ENCODE measurements around the gene STK10.

Gene STK10

GRCh38 chr5:172188893-172189692 is 1.1 kb upstream of the STK10 start:
- no peak for DNase-seq

DNA sequence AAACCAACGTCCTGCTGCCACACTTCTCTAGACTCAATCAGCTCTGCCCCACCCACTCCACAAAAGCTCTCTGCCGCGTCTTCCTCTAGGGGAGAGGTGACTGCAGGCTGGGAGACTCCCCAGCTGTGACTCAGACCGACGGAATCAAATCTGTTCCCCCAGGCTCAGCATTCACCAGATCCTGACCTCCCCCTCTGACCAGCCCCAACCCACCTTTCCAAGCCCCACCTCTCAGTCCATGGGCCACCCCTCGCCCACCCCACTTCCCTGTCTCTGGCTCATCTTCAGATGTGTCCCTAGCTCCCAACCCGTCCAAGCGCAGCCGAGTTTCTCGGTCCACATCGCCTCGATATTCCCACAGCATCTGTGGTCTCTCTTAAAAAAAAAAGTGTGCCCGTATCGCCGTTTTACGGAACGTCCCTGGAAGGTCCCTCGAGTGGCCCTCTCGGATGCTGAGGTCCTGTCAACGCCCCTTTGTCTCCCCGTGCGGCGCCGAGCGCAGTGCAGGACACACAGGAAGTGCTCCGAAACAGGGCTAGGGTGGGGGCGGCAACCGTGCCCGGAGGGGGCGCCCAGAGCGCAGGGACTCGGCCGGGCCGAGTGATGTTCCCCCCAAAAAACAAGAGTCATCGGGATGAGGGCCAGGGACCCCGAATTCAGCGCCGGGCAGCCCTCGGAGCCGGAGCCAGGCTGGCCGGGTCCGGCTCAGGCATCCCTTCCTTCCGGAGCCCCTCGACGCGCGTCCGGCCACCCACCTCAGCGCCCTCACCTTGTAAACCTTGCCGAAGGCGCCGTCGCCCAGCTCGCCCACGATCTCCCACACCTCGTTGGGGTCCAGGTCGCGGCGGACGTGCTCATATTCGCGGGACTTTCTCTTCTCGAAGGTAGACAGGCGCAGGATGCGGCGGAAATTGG is 649 bp downstream of the STK10 start:
- peak; percentile 87 to 95 (median 90) for DNase-seq

GRCh38 chr5:172186114-172186695 is 1.8 kb downstream of the STK10 start:
- peak in 1 of 4 experiments; percentile 28 for DNase-seq

- DNase-seq: peak in 2 of 4 experiments; percentile 34 to 36
Measured at GRCh38 chr5:172185096-172185461, 2.9 kb downstream of the STK10 start.

GRCh38 chr5:172183881-172184280 is 4.1 kb downstream of the STK10 start:
- DNase-seq: peak in 1 of 4 experiments; percentile 1

DNA sequence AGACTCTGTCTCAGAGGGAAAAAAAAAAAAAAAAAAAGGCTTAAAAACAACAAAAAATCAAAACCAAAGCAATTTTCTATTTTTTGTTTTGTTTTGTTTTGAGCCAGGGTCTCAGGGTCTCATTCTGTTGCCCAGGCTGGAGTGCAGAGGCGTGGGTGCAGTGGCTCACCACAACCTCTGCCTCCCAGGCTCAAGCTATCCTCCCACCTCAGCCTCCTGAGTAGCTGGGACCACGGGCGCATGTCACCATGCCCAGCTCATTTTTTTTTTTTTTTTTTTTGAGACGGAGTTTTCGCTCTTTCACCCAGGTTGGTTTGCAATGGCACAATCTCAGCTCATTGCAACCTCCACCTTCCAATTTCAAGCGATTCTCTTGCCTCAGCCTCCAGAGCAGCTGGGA is 5.7 kb downstream of the STK10 start:
- DNase-seq: no peak

GRCh38 chr5:172180936-172181335 is 7.1 kb downstream of the STK10 start:
- no peak for DNase-seq

DNA sequence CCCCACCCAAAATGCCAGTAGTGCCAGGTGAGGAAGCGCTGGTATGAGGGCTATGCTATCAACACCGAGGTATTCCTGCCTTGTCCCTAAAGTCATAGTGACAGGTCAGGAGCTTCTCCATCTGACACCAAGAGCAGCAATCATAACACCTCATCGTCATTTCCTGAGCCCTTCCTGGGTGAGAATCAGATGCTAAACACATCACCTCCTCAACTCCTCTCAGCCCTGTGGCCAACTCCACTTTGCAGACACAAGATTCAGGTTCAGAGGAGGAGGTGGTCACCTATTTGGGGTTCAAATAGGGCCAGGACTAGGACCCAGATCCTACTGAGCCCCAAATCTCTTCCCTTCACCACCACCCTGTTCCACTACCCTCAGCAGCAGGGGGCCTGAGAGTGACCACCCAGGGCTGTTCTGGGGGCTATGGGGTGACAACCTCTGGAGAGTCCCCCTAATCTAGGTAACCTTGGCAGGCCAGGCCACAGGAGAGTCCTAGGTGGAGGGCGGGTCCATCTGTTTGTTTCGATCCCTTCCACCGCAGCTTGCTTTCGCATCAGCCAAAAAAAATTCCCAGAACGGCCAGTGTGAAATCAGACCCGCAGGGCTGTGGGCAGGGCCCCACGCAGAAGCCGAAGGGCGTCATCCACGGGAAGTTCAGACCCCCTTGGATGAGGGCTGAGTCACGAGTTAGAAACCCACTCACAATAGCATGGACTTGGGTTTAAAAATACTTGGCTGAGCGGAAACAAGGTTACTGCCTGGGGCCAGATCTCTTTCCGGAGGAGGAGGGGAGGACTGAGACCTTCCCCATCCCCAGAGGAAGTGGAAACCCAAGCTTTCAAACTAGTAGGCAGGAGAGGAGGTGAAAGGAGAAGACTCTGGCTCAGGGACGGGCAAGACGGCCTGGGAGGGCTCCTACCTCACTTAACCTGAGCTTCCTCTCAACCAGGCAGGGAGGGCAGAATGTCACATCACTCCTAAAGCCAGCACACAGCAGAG is 8.7 kb downstream of the STK10 start:
- DNase-seq: peak; percentile 89 to 97 (median 93)

- peak; percentile 49 to 69 (median 58) for DNase-seq
Measured at GRCh38 chr5:172178301-172178987, 9.6 kb downstream of the STK10 start.

DNA sequence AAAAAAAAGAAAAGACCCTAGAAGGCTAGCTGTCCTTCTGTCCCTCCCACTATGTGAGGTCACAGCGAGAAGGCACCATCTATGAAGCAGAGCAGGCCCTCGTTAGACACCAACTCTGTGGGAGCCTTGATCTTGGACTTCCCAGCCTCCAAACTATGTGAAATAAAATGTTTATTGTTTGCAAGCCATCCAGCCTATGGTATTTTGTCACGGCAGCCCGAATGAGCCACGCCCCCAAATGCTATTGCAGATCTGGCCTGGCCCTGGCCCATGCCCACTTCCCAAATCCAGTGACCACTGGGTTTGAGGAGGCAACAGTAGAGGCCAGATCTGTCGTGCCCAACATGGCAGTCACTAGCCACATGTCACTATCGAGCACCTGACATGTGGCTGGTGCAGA is 10.8 kb downstream of the STK10 start:
- peak; percentile 68 to 80 (median 75) for DNase-seq

DNA sequence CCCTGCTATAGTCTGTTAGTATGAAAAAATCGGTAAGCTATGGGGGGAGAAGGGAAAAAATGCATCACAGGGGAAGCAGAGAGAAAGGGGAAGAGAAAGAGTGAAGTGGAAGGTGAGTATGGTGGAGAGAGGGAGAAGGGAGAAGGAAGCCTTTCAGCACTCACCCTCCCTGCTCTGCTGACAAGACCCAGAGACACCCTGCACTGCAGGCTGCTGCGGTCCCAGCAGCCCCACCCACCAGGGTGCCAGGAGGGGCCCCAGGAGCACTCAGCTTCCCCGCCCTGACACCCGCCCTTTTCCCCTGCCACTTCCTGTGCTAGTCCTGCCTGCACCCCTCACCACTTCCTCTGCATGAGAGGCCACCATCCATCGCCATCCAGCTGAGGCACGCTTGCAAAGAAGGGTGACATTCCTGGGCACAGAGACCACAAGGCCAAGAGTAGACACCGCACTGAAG is 12.7 kb downstream of the STK10 start:
- peak; percentile 79 to 89 (median 88) for DNase-seq

- peak; percentile 83 to 91 (median 85) for DNase-seq
Measured at GRCh38 chr5:172173564-172174153, 14.4 kb downstream of the STK10 start.

DNA sequence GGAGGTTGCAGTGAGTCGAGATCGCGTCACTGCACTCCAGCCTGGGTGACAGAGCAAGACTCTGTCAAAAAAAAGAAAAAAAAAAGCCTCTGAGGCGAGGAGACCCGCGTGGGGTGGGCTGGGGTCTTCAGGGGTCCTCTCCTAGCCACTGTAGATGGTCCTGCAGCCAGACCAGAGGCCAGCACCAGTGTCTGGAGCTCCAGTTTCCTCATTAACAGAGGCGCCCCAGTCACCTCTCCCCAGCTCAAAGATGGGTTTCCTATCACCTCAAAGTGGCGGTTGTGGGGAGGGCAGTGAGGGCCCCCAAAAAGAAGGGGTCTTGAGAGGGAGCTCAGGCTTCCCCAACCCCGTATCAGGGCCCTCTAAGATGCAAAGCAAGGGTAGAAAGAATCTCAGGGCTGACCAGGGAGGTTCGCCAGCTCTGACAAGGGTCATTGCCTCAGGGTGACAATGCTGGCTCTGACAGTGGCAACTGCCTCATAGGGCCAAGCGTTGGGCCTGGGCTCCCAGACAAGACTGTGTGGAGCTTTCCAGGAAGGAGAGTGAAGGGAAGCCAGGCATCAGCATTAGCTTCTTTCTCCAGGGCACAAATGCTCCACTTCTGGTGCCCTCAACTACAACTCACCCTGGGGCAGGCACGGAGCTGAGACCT is 15.0 kb downstream of the STK10 start:
- no peak for DNase-seq

DNA sequence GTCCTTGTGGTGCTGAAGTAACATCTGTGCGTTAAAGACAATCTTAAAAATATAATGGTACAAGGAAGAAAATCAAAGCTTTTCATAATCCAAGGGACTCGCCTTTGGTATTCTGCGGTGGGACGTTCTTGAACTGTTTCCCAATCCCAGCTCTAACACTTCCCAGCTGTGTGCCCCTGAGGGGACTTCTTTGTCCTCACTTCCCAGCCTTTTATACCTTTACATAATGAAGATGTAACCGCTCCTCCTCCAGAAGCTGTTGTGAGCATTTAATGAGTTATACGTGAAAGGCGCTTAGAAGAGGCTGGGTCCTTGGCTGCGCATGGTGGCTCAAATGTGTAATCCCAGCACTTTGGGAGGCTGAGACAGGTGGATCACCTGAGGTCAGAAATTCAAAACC is 16.9 kb downstream of the STK10 start:
- DNase-seq: no peak

- DNase-seq: no peak
Measured at GRCh38 chr5:172170251-172170701, 17.7 kb downstream of the STK10 start.

DNA sequence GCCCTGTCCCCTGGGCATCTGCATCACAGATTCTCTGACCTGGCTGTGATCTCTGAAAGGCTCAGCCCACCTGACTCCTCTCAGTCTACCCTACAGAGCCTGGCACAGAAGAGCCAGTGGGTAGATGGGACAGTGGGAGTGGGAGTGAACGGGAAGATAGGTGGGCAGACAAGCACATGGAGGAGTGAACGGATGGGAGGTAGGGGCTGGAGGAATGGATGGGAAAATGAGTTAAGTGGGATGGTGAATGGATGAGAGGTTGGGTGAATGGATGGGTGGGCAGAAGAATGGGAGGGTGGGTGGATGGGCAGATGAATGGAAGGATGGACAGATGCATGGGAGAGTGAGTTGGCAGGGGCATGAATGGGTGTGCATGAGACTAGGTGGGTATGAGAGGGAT is 18.8 kb downstream of the STK10 start:
- no peak for DNase-seq

DNA sequence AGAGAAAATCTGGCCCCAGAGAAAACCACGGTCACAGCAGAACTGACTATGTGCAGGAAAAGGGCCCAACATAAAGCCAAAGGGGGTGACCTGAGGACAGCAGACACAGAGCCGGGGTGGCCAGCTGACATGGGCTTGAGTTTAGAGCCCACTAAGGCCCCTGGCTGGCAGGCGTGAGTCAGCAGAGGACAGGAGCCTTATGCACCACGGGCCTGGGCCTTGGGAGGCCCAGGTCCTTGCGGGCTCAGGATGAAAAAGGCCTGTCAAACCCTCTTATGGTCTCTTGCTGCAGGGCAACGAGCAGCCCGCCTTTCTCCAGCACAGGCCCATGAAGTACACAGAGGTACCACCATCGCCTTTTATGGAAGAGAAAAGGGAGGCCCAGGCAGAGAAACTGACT is 19.7 kb downstream of the STK10 start:
- DNase-seq: peak in 1 of 4 experiments; percentile 1

DNA sequence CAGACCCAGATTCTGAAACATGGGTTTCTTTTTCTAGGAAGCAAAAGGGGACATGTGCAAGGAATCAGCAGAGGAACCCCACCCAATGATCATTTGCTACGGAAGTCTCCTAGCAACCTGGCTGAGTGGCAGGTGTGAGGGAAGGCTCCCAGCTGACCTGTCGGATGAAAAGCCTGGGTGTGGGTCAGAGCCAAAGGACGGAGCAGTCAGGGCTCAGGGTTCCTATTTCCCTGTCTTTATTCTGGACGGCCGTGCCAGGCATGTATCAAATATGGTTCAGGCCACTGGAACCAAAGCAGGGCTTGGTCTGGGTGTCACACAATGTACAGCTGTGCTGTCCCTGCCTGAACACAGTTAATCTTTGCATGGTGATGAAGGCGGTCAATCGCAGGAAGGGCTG is 20.1 kb downstream of the STK10 start:
- DNase-seq: peak in 1 of 4 experiments; percentile 1

GRCh38 chr5:172166030-172166826 is 21.8 kb downstream of the STK10 start:
- DNase-seq: no peak

Data from suppressor macrophage (primary cell).